Umbilical cord (tissue), 2 donors: ENCODE results near the gene PCDHA13. TPM values are rescaled to one million over a fixed set of nuclear protein-coding genes. Genes with fewer than 3 reads are reported as not detected.
"Not testable (repeated sequence)": the region's sequence is repeated elsewhere in the genome, so short reads cannot be mapped to it uniquely, and the experiment has no call there.

Experiments used
- DNase-seq: peaks from one replicate; pipeline ENCODE4 v3.0.0-alpha.2; 2015; ENCODE audit warnings: low spot score
- total RNA-seq: library from RNA; depleted of rRNA; stranded (reverse); fragments of >200 nt; gene quantifications from one replicate; pipeline ENCODE4 v1.2.3, GENCODE V29; 2014; ENCODE audit warnings: low replicate concordance; ENCODE audit not compliant: insufficient read depth

Gene PCDHA13
- total RNA-seq, 1 donor from 2014 or later, result 2.6 TPM

GRCh38 chr5:140870221-140871201 lies 11.4 kb upstream of the PCDHA13 start:
- no peak for DNase-seq

GRCh38 chr5:140875085-140876065 lies 6.5 kb upstream of the PCDHA13 start, which contains the start of gene PCDHA12:
Gene PCDHA12, plus strand, starts transcription at chr5:140875308. Its CDS starts 165 bp downstream, at chr5:140875473.
- no peak for DNase-seq

- not testable (repeated sequence) for DNase-seq
Observed at GRCh38 chr5:140876541-140877261, 5.2 kb upstream of the PCDHA13 start.

GRCh38 chr5:140877262-140877581 lies 4.7 kb upstream of the PCDHA13 start:
- no peak for DNase-seq

- DNase-seq, result peak; percentile 1
Observed at GRCh38 chr5:140882591-140882899, 621 bp downstream of the PCDHA13 start.

GRCh38 chr5:140883373-140883772 lies 1.4 kb downstream of the PCDHA13 start:
- DNase-seq, result no peak

- DNase-seq, result no peak
Observed at GRCh38 chr5:140883927-140884697, 2.2 kb downstream of the PCDHA13 start.

GRCh38 chr5:140916325-140916724 lies 34.4 kb downstream of the PCDHA13 start:
- DNase-seq, result no peak

- no peak for DNase-seq
Observed at GRCh38 chr5:140923601-140924000, 41.7 kb downstream of the PCDHA13 start.

GRCh38 chr5:140925806-140926442 lies 44.0 kb downstream of the PCDHA13 start, which contains the start of gene PCDHAC1:
Gene PCDHAC1, plus strand, starts transcription at chr5:140926299. Its CDS starts 594 bp downstream, at chr5:140926893.
- DNase-seq, result no peak

GRCh38 chr5:140926443-140927227 lies 44.7 kb downstream of the PCDHA13 start:
- DNase-seq, result peak; percentile 71

GRCh38 chr5:140927228-140927573 lies 45.3 kb downstream of the PCDHA13 start:
- no peak for DNase-seq

Other genes starting within 250 kb of the PCDHA13 start
- gene CD14, start 248.9 kb upstream of the PCDHA13 start, total RNA-seq, result 66.7 TPM
- gene TMCO6, start 242.7 kb upstream of the PCDHA13 start, total RNA-seq, result 7.5 TPM
- gene NDUFA2, start 234.5 kb upstream of the PCDHA13 start, total RNA-seq, result 32.7 TPM
- 124 TPM for gene IK, start 234.3 kb upstream of the PCDHA13 start, total RNA-seq
- gene WDR55, start 217.2 kb upstream of the PCDHA13 start, total RNA-seq, result 19.0 TPM
- gene DND1, start 208.5 kb upstream of the PCDHA13 start, total RNA-seq, result 0.96 TPM
- gene HARS1, start 190.8 kb upstream of the PCDHA13 start, total RNA-seq, result 31.1 TPM
- 20.0 TPM for gene HARS2, start 190.7 kb upstream of the PCDHA13 start, total RNA-seq
- gene ZMAT2, start 181.7 kb upstream of the PCDHA13 start, total RNA-seq, result 35.4 TPM
- gene PCDHA1, start 96.0 kb upstream of the PCDHA13 start, total RNA-seq, result 5.3 TPM
- 3.4 TPM for gene PCDHA2, start 87.3 kb upstream of the PCDHA13 start, total RNA-seq
- gene PCDHA3, start 81.1 kb upstream of the PCDHA13 start, total RNA-seq, result 4.3 TPM
- 1.9 TPM for gene PCDHA4, start 75.1 kb upstream of the PCDHA13 start, total RNA-seq
- 8.4 TPM for gene PCDHA5, start 60.5 kb upstream of the PCDHA13 start, total RNA-seq
- gene PCDHA6, start 54.2 kb upstream of the PCDHA13 start, total RNA-seq, result 3.1 TPM
- 3.9 TPM for gene PCDHA7, start 47.9 kb upstream of the PCDHA13 start, total RNA-seq
- 6.0 TPM for gene PCDHA8, start 40.9 kb upstream of the PCDHA13 start, total RNA-seq
- gene PCDHA9, start 33.7 kb upstream of the PCDHA13 start, total RNA-seq, result 0.96 TPM
- 2.6 TPM for gene PCDHA10, start 26.2 kb upstream of the PCDHA13 start, total RNA-seq
- gene PCDHA11, start 13.2 kb upstream of the PCDHA13 start, total RNA-seq, result 1.2 TPM
- 2.9 TPM for gene PCDHA12, start 6.8 kb upstream of the PCDHA13 start, total RNA-seq
- gene PCDHAC1, start 44.2 kb downstream of the PCDHA13 start, total RNA-seq, result 2.9 TPM
- 3.4 TPM for gene PCDHAC2, start 84.4 kb downstream of the PCDHA13 start, total RNA-seq
- 0.24 TPM for gene PCDHB1, start 169.2 kb downstream of the PCDHA13 start, total RNA-seq
- gene PCDHB2, start 212.5 kb downstream of the PCDHA13 start, total RNA-seq, result 6.5 TPM
- gene PCDHB3, start 218.3 kb downstream of the PCDHA13 start, total RNA-seq, result 0.72 TPM
- 2.9 TPM for gene PCDHB4, start 239.7 kb downstream of the PCDHA13 start, total RNA-seq